OCI-LY3 (cell line): ENCODE data around the gene PATL2.

Experiments
- H2AFZ ChIP-seq: fragments of 200-600, 300-600 bp; shearing (Covaris generic); 2 replicates; pipeline ENCODE4 v1.6.0; 2014; ENCODE audit warnings: antibody characterized with exemption, low read depth, low read length
- H3K27ac ChIP-seq: fragments of 200-600, 300-600 bp; sonication (generic); 2 replicates; pipeline ENCODE4 v1.5.1; 2014; ENCODE audit warnings: mild to moderate bottlenecking, low read length, moderate library complexity, mixed read lengths
- H3K27me3 ChIP-seq: fragments of 200-600, 300-600 bp; sonication (generic); 2 replicates; pipeline ENCODE4 v1.6.1; 2014; ENCODE audit warnings: low read depth, low read length, mixed read lengths
- H3K36me3 ChIP-seq: fragments of 200-600, 300-600 bp; sonication (generic); replicated peaks from 2 replicates; pipeline ENCODE3; 2014; ENCODE audit warnings: low read depth, low read length, mixed read lengths
- H3K4me1 ChIP-seq: fragments of 300-600, 200-600 bp; sonication (generic); 2 replicates; pipeline ENCODE4 v1.6.1; 2014; ENCODE audit warnings: low read length, mixed read lengths
- H3K4me2 ChIP-seq: fragments of 200-600, 300-600 bp; sonication (generic); 2 replicates; pipeline ENCODE4 v1.6.1; 2014; ENCODE audit warnings: low read length, mixed read lengths
- H3K4me3 ChIP-seq: fragments of 300-600, 200-600 bp; sonication (generic); 2 replicates; pipeline ENCODE4 v1.5.1; 2014; ENCODE audit warnings: antibody characterized with exemption, mild to moderate bottlenecking, low read length, moderate library complexity
- H3K79me2 ChIP-seq: fragments of 300-600, 200-600 bp; shearing (Covaris generic); 2 replicates; pipeline ENCODE4 v1.6.1; 2014; ENCODE audit warnings: mild to moderate bottlenecking, low read length, mixed read lengths
- H3K9ac ChIP-seq: fragments of 300-600, 200-600 bp; shearing (Covaris generic); 2 replicates; pipeline ENCODE4 v1.6.0; 2014; ENCODE audit warnings: mild to moderate bottlenecking, low read length, moderate library complexity
- H3K9me3 ChIP-seq: fragments of 200-600, 300-600 bp; shearing (Covaris generic); 2 replicates; pipeline ENCODE4 v1.6.1; 2014; ENCODE audit warnings: low read length, mixed read lengths; ENCODE audit not compliant: insufficient read depth
- H4K20me1 ChIP-seq: fragments of 200-600, 300-600 bp; sonication (generic); 2 replicates; pipeline ENCODE4 v1.6.1; 2016; ENCODE audit warnings: low read length, mixed read lengths; ENCODE audit not compliant: insufficient read depth
- CTCF ChIP-seq: fragments of 200-600, 300-600 bp; sonication (generic); IDR thresholded peaks from 2 replicates; pipeline ENCODE4 v1.5.1; 2014; ENCODE audit warnings: antibody characterized with exemption, low read length, low read depth
- EZH2phosphoT487 ChIP-seq: fragments of 200-600 bp; shearing (Covaris generic); IDR thresholded peaks from 2 replicates; pipeline ENCODE4 v1.6.1; 2018; ENCODE audit warnings: antibody characterized with exemption, mixed run types, low read depth

The PATL2 gene

GRCh38 chr15:44647036-44647435 lies 64.1 kb downstream of the PATL2 start:
- H3K4me1 ChIP-seq, result peaks cover 6% of the 10 kb centered on the region; the same call in 1 of the 2 replicates
- no peaks in the 10 kb centered on the region for H3K9me3 ChIP-seq
- H2AFZ ChIP-seq, result no peak overlapping the region
- peaks cover 17% of the 10 kb centered on the region for H3K79me2 ChIP-seq
- H3K4me3 ChIP-seq, result no peak overlapping the region
- H3K9ac ChIP-seq, result no peak overlapping the region
- H3K4me2 ChIP-seq, result no peak overlapping the region
- H3K27ac ChIP-seq, result no peak overlapping the region
- H4K20me1 ChIP-seq, result peaks cover 11% of the 10 kb centered on the region; the same call in 1 of the 2 replicates
- peaks cover 37% of the 10 kb centered on the region for H3K36me3 ChIP-seq
- TF ChIP-seq EZH2phosphoT487, result no peak
- TF ChIP-seq CTCF, result no peak
- no peaks in the 10 kb centered on the region for H3K27me3 ChIP-seq

- Histone ChIP-seq H3K9ac (no peak overlapping the region), H3K4me2 (no peak overlapping the region), H3K27me3 (no peaks in the 10 kb centered on the region), H3K36me3 (peaks cover 33% of the 10 kb centered on the region), H3K4me3 (no peak overlapping the region), H3K79me2 (peaks cover 17% of the 10 kb centered on the region), H4K20me1 (peaks cover 11% of the 10 kb centered on the region; the same call in 1 of the 2 replicates), H3K9me3 (no peaks in the 10 kb centered on the region), H3K4me1 (peaks cover 6% of the 10 kb centered on the region; the same call in 1 of the 2 replicates), H2AFZ (no peak overlapping the region), H3K27ac (no peak overlapping the region)
- TF ChIP-seq CTCF (no peak), EZH2phosphoT487 (no peak)
These were observed 64.7 kb downstream of the PATL2 start for GRCh38 chr15:44646460-44646859.

GRCh38 chr15:44641651-44642050 lies 69.5 kb downstream of the PATL2 start:
- H3K27ac ChIP-seq, result no peak overlapping the region
- H2AFZ ChIP-seq, result no peak overlapping the region
- no peak overlapping the region for H3K9ac ChIP-seq
- H3K27me3 ChIP-seq, result no peaks in the 10 kb centered on the region
- H3K36me3 ChIP-seq, result peaks cover 30% of the 10 kb centered on the region
- peaks cover 6% of the 10 kb centered on the region; the same call in 1 of the 2 replicates for H3K4me1 ChIP-seq
- H4K20me1 ChIP-seq, result peaks cover 11% of the 10 kb centered on the region; the same call in 1 of the 2 replicates
- H3K4me3 ChIP-seq, result no peak overlapping the region
- no peak overlapping the region for H3K4me2 ChIP-seq
- TF ChIP-seq EZH2phosphoT487, result no peak
- no peak for TF ChIP-seq CTCF
- no peaks in the 10 kb centered on the region for H3K9me3 ChIP-seq
- peaks cover 24% of the 10 kb centered on the region for H3K79me2 ChIP-seq

- Histone ChIP-seq H3K79me2 (peaks cover 12% of the 10 kb centered on the region; the same call in 1 of the 2 replicates), H3K9me3 (no peaks in the 10 kb centered on the region), H3K4me3 (no peak overlapping the region), H3K4me1 (peaks cover 17% of the 10 kb centered on the region), H3K4me2 (no peak overlapping the region), H2AFZ (no peak overlapping the region), H3K9ac (no peak overlapping the region), H4K20me1 (no peaks in the 10 kb centered on the region), H3K27me3 (no peaks in the 10 kb centered on the region), H3K36me3 (peaks cover 46% of the 10 kb centered on the region), H3K27ac (no peak overlapping the region)
- TF ChIP-seq EZH2phosphoT487, result no peak
- TF ChIP-seq CTCF, result no peak
These were observed 74.1 kb downstream of the PATL2 start for GRCh38 chr15:44636976-44637375.
